Breast epithelium (tissue), 3 donors: ENCODE results near the gene GZMB.

Experiments
- CTCF ChIP-seq, 3 donors: fragments of 450-650 bp; IDR thresholded peaks; one replicate each; pipeline ENCODE4 v1.5.1; 2016 to 2017; ENCODE audit warnings: antibody characterized with exemption in 3 of 3, mild to moderate bottlenecking in 3 of 3, moderate library complexity in 3 of 3
- POLR2A ChIP-seq: fragments of 450-650 bp; IDR thresholded peaks from one replicate; pipeline ENCODE4 v1.6.1; 2016; ENCODE audit warnings: antibody characterized with exemption, mild to moderate bottlenecking, moderate library complexity
- POLR2AphosphoS5 ChIP-seq, 3 donors: sonication (generic); formaldehyde crosslinking; IDR thresholded peaks; one replicate each; pipeline ENCODE4 v1.6.1; 2017; ENCODE audit warnings: antibody characterized with exemption in 3 of 3

GRCh38 chr14:24639270-24639669 lies 5.3 kb upstream of the GZMB start:
- no peak for TF ChIP-seq CTCF (IDR thresholded peaks at IDR 0.05)
- TF ChIP-seq POLR2A: no peak
- no peak for TF ChIP-seq POLR2AphosphoS5 (IDR thresholded peaks at IDR 0.05)
